Head of caudate nucleus (tissue), 42 donors: ENCODE data around the gene MISP3.

Experiments used
- DNase-seq, 42 donors: peaks; one replicate each; pipeline versions ENCODE4 v3.0.0 to v3.0.0-alpha.2; 2020 to 2021; ENCODE audit warnings: mixed read lengths in 7 of 42
- intact Hi-C: fragments of 100-400 bp; cut with DNase I; formaldehyde crosslinking; loops from one replicate; pipeline ENCODE4 v1.15.0; 2022

MISP3 gene

DNA sequence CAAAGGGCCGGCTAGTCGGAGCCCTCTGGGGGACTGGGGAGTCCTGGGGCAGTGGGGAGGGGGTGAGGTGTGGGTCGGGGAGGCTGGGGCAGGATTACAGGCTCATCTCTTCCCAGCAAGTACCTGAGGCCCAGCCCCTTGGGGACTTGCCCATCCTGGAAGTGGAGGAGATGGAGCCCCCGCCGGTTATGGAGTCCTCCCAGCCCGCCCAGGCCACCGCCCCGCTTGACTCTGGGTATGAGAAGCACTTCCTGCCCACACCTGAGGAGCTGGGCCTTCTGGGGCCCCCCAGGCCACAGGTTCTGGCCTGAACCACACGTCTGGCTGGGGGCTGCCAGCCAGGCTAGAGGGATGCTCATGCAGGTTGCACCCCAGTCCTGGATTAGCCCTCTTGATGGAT is 20.6 kb upstream of the MISP3 start:
- no peak for DNase-seq
- intact Hi-C loops, result no loop called here

GRCh38 chr19:14052470-14052869 is 20.1 kb upstream of the MISP3 start:
- intact Hi-C loops, result no loop called here

DNA sequence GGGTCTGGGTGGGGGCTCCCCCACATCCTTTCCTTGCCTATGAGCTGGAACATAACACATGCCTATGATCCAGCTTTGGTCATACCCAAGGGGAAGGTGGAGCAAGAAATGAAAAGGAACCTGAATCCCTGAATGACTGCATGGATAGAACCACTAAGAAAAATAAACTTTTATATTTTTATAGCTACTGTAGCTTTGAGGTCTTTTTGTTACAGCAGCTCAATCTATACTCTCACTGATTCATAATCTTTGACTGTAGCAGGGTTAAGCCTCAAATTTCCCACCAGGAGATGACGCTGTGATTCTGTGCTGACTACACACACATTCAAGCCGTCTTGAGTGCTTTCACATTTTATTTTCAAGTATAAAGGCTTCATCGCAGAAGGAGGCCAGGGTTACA is 19.6 kb upstream of the MISP3 start:
- DNase-seq, result no peak
- intact Hi-C loops, result no loop called here

More at GRCh38 chr19:14052470-14052869, 20.1 kb upstream of the MISP3 start:
- DNase-seq, result no peak

DNA sequence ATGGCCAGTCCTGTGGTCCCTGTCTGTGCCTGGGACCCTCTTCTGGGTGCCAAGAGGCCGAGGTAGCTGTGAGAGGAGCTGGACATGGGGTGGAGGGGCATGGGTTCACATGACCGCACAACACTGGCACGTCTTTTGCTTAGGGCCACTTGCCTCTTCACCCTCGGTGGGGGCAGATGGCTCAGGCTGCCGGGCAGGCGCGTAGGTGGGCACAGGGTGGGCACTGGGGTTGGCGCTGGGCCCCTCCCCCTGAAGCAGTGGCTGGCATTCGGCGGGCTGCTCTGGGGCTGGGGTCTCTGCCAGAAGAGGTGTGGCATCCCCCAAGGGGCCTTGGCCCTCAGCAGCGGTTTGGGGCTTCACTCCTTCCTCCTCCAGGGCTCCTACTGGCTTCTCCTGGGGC is 19.1 kb upstream of the MISP3 start:
- no peak for DNase-seq
- intact Hi-C loops, result no loop called here

DNA sequence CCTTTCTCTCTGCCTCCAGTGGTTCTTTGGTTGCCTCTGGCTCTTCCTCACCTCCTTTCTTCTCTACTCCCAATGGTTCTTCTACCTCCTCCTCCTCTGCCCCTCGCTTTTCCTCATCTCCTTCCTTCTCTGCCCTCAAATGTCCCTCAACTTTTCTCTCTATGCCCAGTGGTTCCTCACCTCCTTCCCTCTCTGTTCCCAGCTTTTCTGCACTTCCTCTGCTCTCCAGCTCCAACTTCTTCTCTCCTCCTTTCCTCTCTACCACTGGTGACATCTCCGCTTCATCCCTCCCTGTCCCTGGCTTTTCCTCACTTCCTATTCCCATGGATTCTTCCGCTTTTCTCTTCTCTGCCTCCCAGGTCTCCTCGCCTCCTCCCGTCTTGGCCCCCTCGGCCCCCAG is 18.5 kb upstream of the MISP3 start:
- intact Hi-C loops, result no loop called here

DNA sequence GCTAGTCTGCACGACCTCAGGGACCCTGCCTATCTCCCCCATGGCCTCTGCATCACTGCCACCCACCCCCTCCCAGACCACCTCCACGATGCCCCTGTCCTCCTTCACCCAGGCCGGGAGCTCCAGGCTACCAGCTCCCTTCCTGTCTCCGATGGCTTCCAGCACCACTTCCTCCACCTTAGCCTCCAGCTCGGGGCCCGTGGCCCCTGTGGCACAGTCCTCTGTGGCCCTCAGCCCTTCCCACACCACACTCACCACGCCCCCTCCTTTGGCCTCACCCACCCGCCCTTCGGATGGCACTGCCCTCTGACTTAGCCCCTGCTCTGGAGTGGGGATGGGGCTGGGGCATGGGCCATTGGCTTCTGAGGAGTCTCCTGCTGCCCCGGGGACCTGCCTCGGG is 17.9 kb upstream of the MISP3 start:
- no peak for DNase-seq
- intact Hi-C loops, result no loop called here

More for the DNA sequence above, 18.5 kb upstream of the MISP3 start:
- DNase-seq, result no peak

- intact Hi-C loops, result no loop called here
- DNase-seq, result no peak
Measured at GRCh38 chr19:14055396-14055795, 17.2 kb upstream of the MISP3 start.

GRCh38 chr19:14056069-14056666 is 16.4 kb upstream of the MISP3 start:
- intact Hi-C loops, result no loop called here
- no peak for DNase-seq

DNA sequence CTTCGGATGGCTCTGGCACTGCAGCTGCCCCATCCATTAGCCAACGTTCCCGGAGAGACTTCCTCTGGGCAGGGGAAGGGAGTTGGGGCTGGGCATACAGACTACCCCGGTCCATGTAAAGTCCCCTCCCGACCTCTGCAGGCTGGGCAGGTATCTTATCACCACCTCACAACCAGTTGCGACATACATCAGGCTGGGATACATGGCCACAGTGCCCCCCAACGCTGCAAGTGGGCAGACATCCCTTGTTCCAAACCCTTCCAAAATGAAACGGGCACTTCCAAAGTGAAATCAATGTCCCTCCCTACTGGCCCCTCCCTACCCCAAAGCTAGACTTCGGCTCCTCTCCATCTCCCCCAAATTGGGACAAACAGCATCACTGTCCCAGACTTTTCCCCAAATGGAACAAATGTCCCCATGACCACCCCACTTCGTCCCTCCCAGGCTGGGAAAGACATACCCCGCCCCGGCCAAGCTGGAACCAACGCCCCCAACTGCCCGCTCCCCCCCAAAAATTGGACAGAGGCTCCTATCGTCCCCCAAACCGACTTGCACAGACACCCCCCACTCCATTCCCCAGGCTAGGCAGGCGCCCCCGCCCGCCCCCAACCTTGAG is 15.7 kb upstream of the MISP3 start:
- intact Hi-C loops, result no loop called here

GRCh38 chr19:14058182-14059092 is 14.1 kb upstream of the MISP3 start:
- no peak for DNase-seq
- intact Hi-C loops, result no loop called here

More for the DNA sequence above, 15.7 kb upstream of the MISP3 start:
- no peak for DNase-seq

GRCh38 chr19:14059093-14059480 is 13.5 kb upstream of the MISP3 start:
- intact Hi-C loops, result no loop called here

DNA sequence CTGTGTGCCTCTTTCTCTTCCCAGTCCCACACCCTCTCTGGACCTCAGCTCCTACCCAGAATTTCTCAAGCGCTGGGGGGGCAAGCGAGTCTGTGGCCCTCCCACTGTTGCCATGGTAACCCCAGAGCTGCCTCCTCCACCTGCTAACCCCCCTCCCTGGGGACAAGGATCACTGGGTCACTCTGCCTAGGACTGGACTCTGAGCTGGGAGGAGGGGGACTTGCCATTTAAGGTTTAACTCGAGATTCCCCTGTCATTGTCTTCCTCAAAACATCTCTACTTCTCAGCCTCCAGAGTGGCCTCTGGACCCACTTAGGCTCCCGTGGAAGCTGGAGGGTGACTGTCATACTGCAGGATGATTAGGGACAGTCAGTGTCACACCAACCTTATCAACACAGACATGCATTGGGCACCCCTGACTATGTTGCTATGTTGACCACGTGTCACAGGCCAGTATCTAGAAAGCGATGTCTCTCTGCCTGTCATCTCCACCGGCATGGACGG is 12.9 kb upstream of the MISP3 start:
- no peak for DNase-seq
- intact Hi-C loops, result no loop called here

More at GRCh38 chr19:14059093-14059480, 13.5 kb upstream of the MISP3 start:
- DNase-seq, result peak in 1 of 42 donors; percentile 40

DNA sequence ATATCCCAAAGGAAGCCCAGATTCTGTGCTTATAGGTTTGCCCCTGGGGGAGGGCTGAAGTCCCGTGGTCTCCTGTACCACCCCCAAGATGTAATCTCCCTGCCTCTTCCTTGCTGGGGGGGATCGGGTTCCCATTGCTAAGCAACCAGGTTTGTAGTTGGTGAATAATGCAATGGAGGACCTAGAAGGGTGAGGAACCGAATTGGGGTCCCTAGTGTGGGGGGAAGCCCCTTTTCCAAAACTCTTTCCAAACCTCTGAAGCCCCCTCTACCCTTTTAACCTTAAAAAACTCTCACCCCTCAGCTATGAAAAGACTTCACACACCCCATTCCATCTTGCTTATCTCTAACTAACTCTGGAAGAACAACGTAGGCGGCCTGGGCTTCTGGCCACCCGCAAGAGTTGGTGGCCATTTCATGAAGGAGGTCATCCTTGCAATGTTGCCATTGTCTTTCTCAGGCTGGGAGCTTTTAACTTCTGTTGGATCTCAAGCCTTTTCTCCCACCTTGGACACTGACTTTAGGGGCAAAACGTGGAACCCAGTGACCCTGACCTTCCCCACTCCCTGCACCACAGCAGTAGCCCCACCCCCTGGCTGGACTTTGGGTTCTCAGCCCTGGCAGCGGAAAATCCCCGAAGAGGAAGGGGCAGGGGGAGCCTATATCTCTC is 11.4 kb upstream of the MISP3 start:
- no peak for DNase-seq
- intact Hi-C loops, result no loop called here

GRCh38 chr19:14061751-14062557 is 10.6 kb upstream of the MISP3 start, which contains the start of gene PALM3:
Gene PALM3 (minus strand): TSS chr19:14062076. CDS start chr19:14061980, 96 bp downstream.
- intact Hi-C loops, result no loop called here
- DNase-seq, result no peak

GRCh38 chr19:14062558-14062855 is 10.1 kb upstream of the MISP3 start:
- DNase-seq, result no peak
- intact Hi-C loops, result no loop called here

- no peak for DNase-seq
- intact Hi-C loops, result no loop called here
Measured at GRCh38 chr19:14063105-14063504, 9.5 kb upstream of the MISP3 start.

GRCh38 chr19:14066134-14066533 is 6.5 kb upstream of the MISP3 start:
- no peak for DNase-seq
- intact Hi-C loops, result no loop called here

GRCh38 chr19:14070268-14071050 is 2.1 kb upstream of the MISP3 start:
- intact Hi-C loops, result loop anchor here (5.0 to 10.0 kb wide), 2 partner anchors 66 to 188 kb away; partner anchors contain the start of gene RFX1
- DNase-seq, result no peak
